Astrocyte (in vitro differentiated cells and primary cell): ENCODE results near the gene GBE1. TPM values are rescaled to one million over a fixed set of nuclear protein-coding genes. Genes with fewer than 3 reads are reported as not detected.

Experiments
- DNase-seq: peaks from one replicate; pipeline ENCODE4 v3.0.0-alpha.2; 2010; ENCODE audit warnings: low read depth
- FAIRE-seq: peaks from 2 replicates; lab custom pipeline; 2011; peaks lifted over from hg19 to GRCh38; lab: Jason Lieb, UNC
- H2AFZ ChIP-seq: 2 replicates; pipeline ENCODE4 v1.6.0; 2012; ENCODE audit warnings: low read depth, low read length, inconsistent platforms
- H3K27ac ChIP-seq: 2 replicates; pipeline ENCODE4 v1.5.1; 2011; ENCODE audit warnings: low read depth, low read length, inconsistent platforms
- H3K27me3 ChIP-seq: 2 replicates; pipeline ENCODE4 v1.6.0; 2011; ENCODE audit warnings: low read length, inconsistent platforms; ENCODE audit not compliant: insufficient read depth
- H3K36me3 ChIP-seq: 2 replicates; pipeline ENCODE4 v1.5.1; 2011; ENCODE audit warnings: low read length, inconsistent platforms; ENCODE audit not compliant: insufficient read depth
- H3K4me1 ChIP-seq: 2 replicates; pipeline ENCODE4 v1.5.1; 2011; ENCODE audit warnings: low read length, inconsistent platforms; ENCODE audit not compliant: insufficient read depth
- H3K4me2 ChIP-seq: 2 replicates; pipeline ENCODE4 v1.6.0; 2012; ENCODE audit warnings: low read length, inconsistent platforms
- H3K4me3 ChIP-seq: 2 replicates; pipeline ENCODE4 v1.5.1; 2011; ENCODE audit warnings: low read depth, mild to moderate bottlenecking, low read length, inconsistent platforms; ENCODE audit not compliant: insufficient read depth
- H3K79me2 ChIP-seq: 2 replicates; pipeline ENCODE4 v1.6.0; 2012; ENCODE audit warnings: mild to moderate bottlenecking, low read length, inconsistent platforms; ENCODE audit not compliant: insufficient read depth
- H3K9ac ChIP-seq: 2 replicates; pipeline ENCODE4 v1.6.0; 2012; ENCODE audit warnings: mild to moderate bottlenecking, low read length, inconsistent platforms
- H3K9me3 ChIP-seq: 2 replicates; pipeline ENCODE4 v1.5.1; 2012; ENCODE audit warnings: low read depth, mild to moderate bottlenecking, low read length, inconsistent platforms; ENCODE audit not compliant: insufficient read depth
- H4K20me1 ChIP-seq: 2 replicates; pipeline ENCODE4 v1.6.0; 2012; ENCODE audit warnings: low read length, inconsistent platforms; ENCODE audit not compliant: insufficient read depth
- H3K27ac Mint-ChIP-seq: one replicate; pipeline ENCODE4 v1.8.0; 2021; ENCODE audit warnings: mild to moderate bottlenecking, mixed read lengths; ENCODE audit not compliant: unreplicated experiment
- H3K27me3 Mint-ChIP-seq: one replicate; pipeline ENCODE4 v1.8.0; 2021; ENCODE audit warnings: low read depth, mixed read lengths; ENCODE audit not compliant: unreplicated experiment
- H3K36me3 Mint-ChIP-seq: one replicate; pipeline ENCODE4 v1.8.0; 2021; ENCODE audit warnings: low read depth, mixed read lengths; ENCODE audit not compliant: unreplicated experiment
- H3K4me1 Mint-ChIP-seq: one replicate; pipeline ENCODE4 v1.8.0; 2021; ENCODE audit warnings: low read depth, mixed read lengths; ENCODE audit not compliant: unreplicated experiment
- H3K4me3 Mint-ChIP-seq: one replicate; pipeline ENCODE4 v1.8.0; 2021; ENCODE audit warnings: mild to moderate bottlenecking, moderate library complexity, mixed read lengths; ENCODE audit not compliant: unreplicated experiment
- H3K9me3 Mint-ChIP-seq: one replicate; pipeline ENCODE4 v1.8.0; 2021; ENCODE audit warnings: mild to moderate bottlenecking, mixed read lengths; ENCODE audit not compliant: unreplicated experiment
- EZH2 ChIP-seq: IDR thresholded peaks from 2 replicates; pipeline ENCODE4 v1.6.1; 2012; ENCODE audit warnings: mild to moderate bottlenecking, low read length, inconsistent platforms; ENCODE audit not compliant: insufficient read depth
- total RNA-seq: library from RNA; stranded (reverse); gene quantifications from 2 replicates; pipeline ENCODE4 v1.2.1, GENCODE V29; 2021
- TF ChIP-seq, protein P1 (sequence below): IDR thresholded peaks from 2 replicates; pipeline ENCODE4 v1.5.1; 2011; ENCODE audit warnings: low read depth, mild to moderate bottlenecking, inconsistent platforms, low read length, moderate library complexity; ENCODE audit not compliant: insufficient read depth

Gene GBE1
- total RNA-seq, 1 donor from 2014 or later, result 58.6 TPM

DNA sequence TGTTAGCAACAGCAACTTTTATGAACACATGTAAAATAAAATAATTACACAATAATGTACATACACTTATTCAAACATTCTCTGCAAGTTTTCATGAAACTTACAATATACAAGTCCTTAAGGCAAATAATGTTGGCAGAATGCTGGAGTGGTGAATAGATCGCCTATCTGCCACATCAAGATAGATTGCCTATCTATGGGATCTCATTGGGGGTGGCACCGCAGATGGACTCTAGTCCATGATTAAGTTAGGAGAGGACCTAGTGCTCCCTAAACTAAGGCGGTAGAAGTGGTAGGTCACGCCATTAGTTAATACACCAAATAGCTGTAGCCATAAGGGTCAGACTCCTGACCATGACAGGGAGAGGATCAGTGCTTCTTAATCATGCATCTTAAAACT, 315.7 kb downstream of the GBE1 start:
- H3K27me3 Mint-ChIP-seq, result no peaks in the 10 kb centered on the region
- no peak overlapping the region for H3K27ac Mint-ChIP-seq
- DNase-seq (no peak), FAIRE-seq (no peak)
- no peaks in the 10 kb centered on the region for H3K4me1 Mint-ChIP-seq
- no peak overlapping the region for H3K9ac ChIP-seq
- no peaks in the 10 kb centered on the region for H3K9me3 ChIP-seq
- TF ChIP-seq, protein P1, sequence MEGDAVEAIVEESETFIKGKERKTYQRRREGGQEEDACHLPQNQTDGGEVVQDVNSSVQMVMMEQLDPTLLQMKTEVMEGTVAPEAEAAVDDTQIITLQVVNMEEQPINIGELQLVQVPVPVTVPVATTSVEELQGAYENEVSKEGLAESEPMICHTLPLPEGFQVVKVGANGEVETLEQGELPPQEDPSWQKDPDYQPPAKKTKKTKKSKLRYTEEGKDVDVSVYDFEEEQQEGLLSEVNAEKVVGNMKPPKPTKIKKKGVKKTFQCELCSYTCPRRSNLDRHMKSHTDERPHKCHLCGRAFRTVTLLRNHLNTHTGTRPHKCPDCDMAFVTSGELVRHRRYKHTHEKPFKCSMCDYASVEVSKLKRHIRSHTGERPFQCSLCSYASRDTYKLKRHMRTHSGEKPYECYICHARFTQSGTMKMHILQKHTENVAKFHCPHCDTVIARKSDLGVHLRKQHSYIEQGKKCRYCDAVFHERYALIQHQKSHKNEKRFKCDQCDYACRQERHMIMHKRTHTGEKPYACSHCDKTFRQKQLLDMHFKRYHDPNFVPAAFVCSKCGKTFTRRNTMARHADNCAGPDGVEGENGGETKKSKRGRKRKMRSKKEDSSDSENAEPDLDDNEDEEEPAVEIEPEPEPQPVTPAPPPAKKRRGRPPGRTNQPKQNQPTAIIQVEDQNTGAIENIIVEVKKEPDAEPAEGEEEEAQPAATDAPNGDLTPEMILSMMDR, result no peak
- no peak for TF ChIP-seq EZH2
- H3K4me3 Mint-ChIP-seq, result no peak overlapping the region
- H3K4me2 ChIP-seq, result no peak overlapping the region
- H3K27ac ChIP-seq, result no peak overlapping the region
- H3K27me3 ChIP-seq, result no peaks in the 10 kb centered on the region
- peaks cover 9% of the 10 kb centered on the region for H3K4me1 ChIP-seq
- H3K79me2 ChIP-seq, result no peaks in the 10 kb centered on the region
- no peaks in the 10 kb centered on the region for H3K36me3 Mint-ChIP-seq
- H3K36me3 ChIP-seq, result no peaks in the 10 kb centered on the region
- H3K9me3 Mint-ChIP-seq, result peaks cover 2% of the 10 kb centered on the region
- no peak overlapping the region for H2AFZ ChIP-seq
- no peak overlapping the region for H3K4me3 ChIP-seq
- no peaks in the 10 kb centered on the region for H4K20me1 ChIP-seq

GRCh38 chr3:81444817-81445460, 316.5 kb downstream of the GBE1 start:
- no peaks in the 10 kb centered on the region for H3K36me3 Mint-ChIP-seq
- H3K27ac Mint-ChIP-seq, result no peak overlapping the region
- no peaks in the 10 kb centered on the region for H3K4me1 Mint-ChIP-seq
- H3K79me2 ChIP-seq, result no peaks in the 10 kb centered on the region
- FAIRE-seq, result no peak
- peaks cover 9% of the 10 kb centered on the region for H3K4me1 ChIP-seq
- H3K27me3 ChIP-seq, result no peaks in the 10 kb centered on the region
- H3K4me2 ChIP-seq, result no peak overlapping the region
- peaks cover 2% of the 10 kb centered on the region for H3K9me3 Mint-ChIP-seq
- no peak overlapping the region for H3K9ac ChIP-seq
- no peak overlapping the region for H3K4me3 ChIP-seq
- no peaks in the 10 kb centered on the region for H3K36me3 ChIP-seq
- TF ChIP-seq, protein P1, result no peak
- no peak for TF ChIP-seq EZH2
- no peak overlapping the region for H3K4me3 Mint-ChIP-seq
- H2AFZ ChIP-seq, result no peak overlapping the region
- no peaks in the 10 kb centered on the region for H3K9me3 ChIP-seq
- H4K20me1 ChIP-seq, result no peaks in the 10 kb centered on the region
- H3K27me3 Mint-ChIP-seq, result no peaks in the 10 kb centered on the region
- no peak for DNase-seq
- H3K27ac ChIP-seq, result no peak overlapping the region

GRCh38 chr3:81443958-81444357, 317.5 kb downstream of the GBE1 start:
- no peaks in the 10 kb centered on the region for H3K36me3 ChIP-seq
- H3K4me3 ChIP-seq, result no peak overlapping the region
- no peaks in the 10 kb centered on the region for H3K36me3 Mint-ChIP-seq
- TF ChIP-seq EZH2, result no peak
- TF ChIP-seq, protein P1, result no peak
- H3K9me3 ChIP-seq, result no peaks in the 10 kb centered on the region
- FAIRE-seq (no peak), DNase-seq (peak; percentile 77)
- no peak overlapping the region for H3K4me3 Mint-ChIP-seq
- peak overlapping the region; percentile 53 for H3K27ac ChIP-seq
- H3K79me2 ChIP-seq, result no peaks in the 10 kb centered on the region
- H4K20me1 ChIP-seq, result no peaks in the 10 kb centered on the region
- peaks cover 9% of the 10 kb centered on the region for H3K4me1 ChIP-seq
- no peaks in the 10 kb centered on the region for H3K27me3 Mint-ChIP-seq
- no peak overlapping the region for H2AFZ ChIP-seq
- H3K4me1 Mint-ChIP-seq, result no peaks in the 10 kb centered on the region
- H3K27me3 ChIP-seq, result no peaks in the 10 kb centered on the region
- peaks cover 2% of the 10 kb centered on the region for H3K9me3 Mint-ChIP-seq
- peak overlapping the region; percentile 16 for H3K4me2 ChIP-seq
- no peak overlapping the region for H3K27ac Mint-ChIP-seq
- H3K9ac ChIP-seq, result no peak overlapping the region
